AG09319 (cell line): ENCODE measurements around the gene DAPL1.
"Not testable (repeated sequence)": the region's sequence is repeated elsewhere in the genome, so short reads cannot be mapped to it uniquely, and the experiment has no call there.

Experiments used
- DNase-seq: peaks from one replicate; pipeline ENCODE4 v3.0.0-alpha.2; 2010; ENCODE audit warnings: low read depth; ENCODE audit errors: extremely low read depth
- CTCF ChIP-seq: IDR thresholded peaks from 2 replicates; pipeline ENCODE4 v1.5.1; 2011; ENCODE audit warnings: low read depth, mild to moderate bottlenecking, inconsistent platforms, low read length, moderate library complexity

DAPL1 gene

GRCh38 chr2:158830201-158830600, 35.1 kb downstream of the DAPL1 start:
- DNase-seq, result no peak
- no peak for TF ChIP-seq CTCF

- no peak for TF ChIP-seq CTCF
- DNase-seq, result no peak
These were observed 40.3 kb downstream of the DAPL1 start for GRCh38 chr2:158835431-158835830.

- no peak for DNase-seq
- no peak for TF ChIP-seq CTCF
These were observed 42.5 kb downstream of the DAPL1 start for GRCh38 chr2:158837645-158838044.

- no peak for TF ChIP-seq CTCF
- peak; percentile 36 for DNase-seq
These were observed 46.7 kb downstream of the DAPL1 start for GRCh38 chr2:158841850-158842249.

- TF ChIP-seq CTCF, result no peak
These were observed 50.3 kb downstream of the DAPL1 start for GRCh38 chr2:158845444-158845843.

GRCh38 chr2:158845859-158846258, 50.7 kb downstream of the DAPL1 start:
- TF ChIP-seq CTCF, result no peak
- no peak for DNase-seq

More at GRCh38 chr2:158845444-158845843, 50.3 kb downstream of the DAPL1 start:
- no peak for DNase-seq

- DNase-seq, result not testable (repeated sequence)
These were observed 52.4 kb downstream of the DAPL1 start for GRCh38 chr2:158847526-158847925.

GRCh38 chr2:158848031-158848970, 53.2 kb downstream of the DAPL1 start:
- not testable (repeated sequence) for DNase-seq

- DNase-seq, result not testable (repeated sequence)
These were observed 65.1 kb downstream of the DAPL1 start for GRCh38 chr2:158860179-158860578.

- DNase-seq, result not testable (repeated sequence)
These were observed 66.5 kb downstream of the DAPL1 start for GRCh38 chr2:158861626-158862025.

GRCh38 chr2:158865469-158865868, 70.4 kb downstream of the DAPL1 start:
- not testable (repeated sequence) for DNase-seq
